GM18505 (cell line): Measurements from ENCODE around the gene CENPT.

ENCODE experiments used
- ATAC-seq: cut with Tn5 transposase; IDR thresholded peaks from one replicate; pipeline ENCODE4 v1.9.1; 2021; ENCODE audit not compliant: unreplicated experiment
- POLR2A ChIP-seq: IDR thresholded peaks from 4 replicates; pipeline ENCODE4 v1.6.1; 2011; ENCODE audit warnings: borderline replicate concordance; ENCODE audit not compliant: insufficient read depth, insufficient read length; ENCODE audit errors: extremely low read depth

The CENPT gene

DNA sequence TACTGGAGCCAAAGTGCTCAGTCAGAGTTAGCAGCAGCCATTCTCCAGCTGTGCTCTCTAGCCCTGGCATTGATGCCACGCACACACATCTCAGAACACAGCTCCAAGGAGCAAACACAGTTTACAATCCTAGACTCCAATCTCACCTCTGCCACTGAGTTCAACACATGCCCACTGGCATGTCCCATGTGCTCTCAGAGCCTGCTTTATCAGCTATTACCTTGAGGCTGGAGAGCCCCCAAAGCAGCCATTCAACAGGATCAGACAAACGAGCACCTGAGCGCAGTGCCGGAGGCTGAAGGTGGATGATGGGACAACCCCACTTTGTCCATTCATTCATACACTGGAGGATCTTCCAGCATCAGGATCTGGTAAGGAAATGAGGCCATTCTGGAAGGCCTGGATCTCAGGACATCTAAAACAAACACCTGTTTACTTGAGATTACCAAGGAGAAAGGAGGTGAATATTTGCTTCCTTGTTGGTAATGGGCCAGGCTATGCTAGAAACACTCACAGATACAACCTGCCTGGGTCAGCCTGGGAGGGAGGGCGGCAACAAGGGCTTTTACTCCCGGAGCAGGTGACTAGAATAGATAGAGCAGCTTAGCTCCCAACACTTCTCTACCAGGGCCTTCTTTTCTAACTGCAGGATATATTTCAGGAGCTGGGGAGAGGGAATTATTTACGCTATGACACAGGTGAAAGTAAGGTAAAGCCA, 66.5 kb downstream of the CENPT start:
- no peak for ATAC-seq
- no peak for TF ChIP-seq POLR2A

DNA sequence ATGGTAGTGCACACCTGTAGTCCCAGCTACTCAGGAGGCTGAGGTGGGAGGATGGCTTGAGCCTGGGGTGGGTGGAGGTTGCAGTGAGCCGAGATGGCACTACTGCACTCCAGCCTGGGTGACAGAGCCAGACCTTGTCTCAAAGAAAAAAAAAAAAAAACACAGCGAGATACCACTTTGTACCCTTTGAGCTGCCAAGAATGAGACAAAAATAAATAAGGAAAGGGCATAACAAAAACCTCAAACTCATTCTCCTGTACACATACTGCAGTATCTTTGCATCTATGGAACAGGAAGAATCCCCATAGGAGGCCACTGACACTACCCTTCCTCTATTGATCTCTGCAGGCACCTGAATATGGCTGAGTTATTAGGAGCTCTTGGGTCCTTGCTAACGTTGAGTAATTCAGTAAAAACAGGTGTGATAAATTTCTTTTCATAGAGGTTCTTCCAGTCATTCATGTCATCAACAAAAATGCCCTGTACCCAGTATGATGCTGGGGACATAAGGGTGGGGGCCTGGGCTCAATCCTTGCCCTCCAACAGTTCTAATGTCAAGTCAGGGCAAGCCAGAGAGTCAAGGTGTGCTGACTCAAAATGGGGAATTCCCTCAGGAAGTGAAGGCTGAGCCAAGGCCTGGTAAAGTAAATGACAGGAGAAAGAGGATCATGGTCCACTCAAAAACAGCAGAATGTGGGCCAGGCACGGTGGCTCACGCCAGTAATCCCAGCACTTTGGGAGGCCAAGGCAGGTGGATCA, 68.1 kb downstream of the CENPT start:
- no peak for TF ChIP-seq POLR2A
- no peak for ATAC-seq
